Activated CD4-positive, alpha-beta T cell treated with anti-CD3 and anti-CD28 coated beads, Interleukin-2, amount 50 U/mL, for 16 hours (primary cell): ENCODE data around the gene CDC42EP1.

Experiments
- DNase-seq: peaks from one replicate; pipeline ENCODE4 v3.0.0-alpha.2; 2020

The CDC42EP1 gene

GRCh38 chr22:37561212-37562048 lies 1.1 kb downstream of the CDC42EP1 start:
- DNase-seq = peak; percentile 82

GRCh38 chr22:37562049-37562875 lies 2.0 kb downstream of the CDC42EP1 start:
- DNase-seq = no peak

GRCh38 chr22:37563153-37564081 lies 3.1 kb downstream of the CDC42EP1 start:
- no peak for DNase-seq

- no peak for DNase-seq
These were observed 3.9 kb downstream of the CDC42EP1 start for GRCh38 chr22:37564111-37564711.

GRCh38 chr22:37565830-37566229 lies 5.5 kb downstream of the CDC42EP1 start:
- DNase-seq = no peak

GRCh38 chr22:37566329-37566837 lies 6.1 kb downstream of the CDC42EP1 start:
- DNase-seq = peak; percentile 22

GRCh38 chr22:37566903-37567798 lies 6.9 kb downstream of the CDC42EP1 start:
- DNase-seq = peak; percentile 97

GRCh38 chr22:37568012-37568411 lies 7.7 kb downstream of the CDC42EP1 start:
- no peak for DNase-seq

- no peak for DNase-seq
These were observed 8.2 kb downstream of the CDC42EP1 start for GRCh38 chr22:37568448-37569008.

GRCh38 chr22:37569009-37569920 lies 9.0 kb downstream of the CDC42EP1 start:
- DNase-seq = no peak

GRCh38 chr22:37569921-37570660 lies 9.8 kb downstream of the CDC42EP1 start:
- DNase-seq = no peak

GRCh38 chr22:37570661-37570976 lies 10.3 kb downstream of the CDC42EP1 start:
- no peak for DNase-seq

- DNase-seq = no peak
These were observed 11.1 kb downstream of the CDC42EP1 start for GRCh38 chr22:37571258-37571991.

- no peak for DNase-seq
These were observed 11.7 kb downstream of the CDC42EP1 start for GRCh38 chr22:37571992-37572373.

- DNase-seq = no peak
These were observed 15.3 kb downstream of the CDC42EP1 start for GRCh38 chr22:37575490-37576003.

GRCh38 chr22:37578002-37578401 lies 17.7 kb downstream of the CDC42EP1 start:
- DNase-seq = no peak

GRCh38 chr22:37581504-37581903 lies 21.2 kb downstream of the CDC42EP1 start:
- no peak for DNase-seq

GRCh38 chr22:37582526-37582925 lies 22.2 kb downstream of the CDC42EP1 start:
- DNase-seq = no peak
